GM12801 (cell line): Measurements from ENCODE around the gene DNMT1.

Source experiments
- CTCF ChIP-seq: IDR thresholded peaks from one replicate; pipeline ENCODE4 v1.5.1; 2011; ENCODE audit warnings: control low read depth; ENCODE audit not compliant: insufficient read length; ENCODE audit errors: extremely low read depth

The DNMT1 gene

GRCh38 chr19:10087296-10088061 lies 107.3 kb downstream of the DNMT1 start:
- no peak for TF ChIP-seq CTCF

GRCh38 chr19:10086591-10087192 lies 108.1 kb downstream of the DNMT1 start:
- no peak for TF ChIP-seq CTCF

- TF ChIP-seq CTCF, result no peak
These were observed 108.8 kb downstream of the DNMT1 start, which contains the start of gene SHFL for GRCh38 chr19:10085641-10086590. TSS of gene SHFL (plus strand) at chr19:10086317. CDS start at chr19:10086428, 111 bp downstream.

- TF ChIP-seq CTCF, result no peak
These were observed 110.0 kb downstream of the DNMT1 start for GRCh38 chr19:10084803-10085202.

- TF ChIP-seq CTCF, result no peak
These were observed 110.8 kb downstream of the DNMT1 start for GRCh38 chr19:10083911-10084310.
